Measurements from ENCODE around the gene ETV6. TPM values are rescaled to one million over a fixed set of nuclear protein-coding genes. Genes with fewer than 3 reads are reported as not detected.

Gene ETV6
- total RNA-seq, 6 experiments from 2014 or later: 7.2 to 28.3 (median 11.0) TPM

- peaks cover 0 to 3% (median 0%) of the 10 kb centered on the region in 4 donors for H3K9me3 ChIP-seq
- WGBS (ENCODE audit: insufficient coverage, low coverage, low lambda C conversion rate, missing lambda C conversion rate): 100% methylated on average over 2 of the region's 8 CpGs
- H3K4me1 ChIP-seq: no peaks in the 10 kb centered on the region
- H3K4me3 ChIP-seq: no peak overlapping the region
- TF ChIP-seq CTCF (IDR thresholded peaks at IDR 0.05) (no peak), POLR2A (IDR thresholded peaks at IDR 0.05) (no peak)
- H3K27ac ChIP-seq: no peak overlapping the region
- H3K27me3 ChIP-seq: no peaks in the 10 kb centered on the region
- intact Hi-C loops (cut with DNase I): no loop called here
- ATAC-seq (no peak), DNase-seq (no peak)
- H3K36me3 ChIP-seq: peaks cover 0 to 24% (median 2%) of the 10 kb centered on the region in 4 donors
These were observed 220.6 kb downstream of the ETV6 start for GRCh38 chr12:11870041-11870451.

- intact Hi-C loops (cut with DNase I): no loop called here
- no peak for TF ChIP-seq POLR2A (IDR thresholded peaks at IDR 0.05)
- no peak for TF ChIP-seq CTCF (IDR thresholded peaks at IDR 0.05)
- Histone ChIP-seq H3K27me3 (no peaks in the 10 kb centered on the region), H3K9me3 (no peaks in the 10 kb centered on the region), H3K36me3 (peaks cover 0 to 24% (median 2%) of the 10 kb centered on the region in 4 donors), H3K4me3 (no peak overlapping the region), H3K4me1 (no peaks in the 10 kb centered on the region), H3K27ac (no peak overlapping the region)
- DNase-seq (no peak), ATAC-seq (no peak)
- WGBS (ENCODE audit: insufficient coverage, low coverage, low lambda C conversion rate, missing lambda C conversion rate): 100% methylated on average over 1 of the region's 4 CpGs
These were observed 222.6 kb downstream of the ETV6 start for GRCh38 chr12:11872055-11872454.

- no peak overlapping the region for H3K27ac ChIP-seq
- H3K27me3 ChIP-seq: no peaks in the 10 kb centered on the region
- 61% methylated on average over 3 of the region's 3 CpGs for WGBS (ENCODE audit: insufficient coverage, low coverage, low lambda C conversion rate, missing lambda C conversion rate)
- DNase-seq: no peak
- peaks cover 0 to 6% (median 0%) of the 10 kb centered on the region in 4 donors for H3K36me3 ChIP-seq
- no peaks in the 10 kb centered on the region for H3K9me3 ChIP-seq
- intact Hi-C loops (cut with DNase I): no loop called here
- ATAC-seq: no peak
- no peak overlapping the region for H3K4me3 ChIP-seq
- H3K4me1 ChIP-seq: no peaks in the 10 kb centered on the region
- no peak for TF ChIP-seq POLR2A (IDR thresholded peaks at IDR 0.05)
- no peak for TF ChIP-seq CTCF (IDR thresholded peaks at IDR 0.05)
These were observed 226.0 kb downstream of the ETV6 start for GRCh38 chr12:11875414-11875935.

- H3K9me3 ChIP-seq: no peaks in the 10 kb centered on the region
- no peaks in the 10 kb centered on the region for H3K27me3 ChIP-seq
- no peak overlapping the region for H3K4me3 ChIP-seq
- 37% methylated on average over 5 of the region's 5 CpGs for WGBS (ENCODE audit: insufficient coverage, low coverage, low lambda C conversion rate, missing lambda C conversion rate)
- H3K4me1 ChIP-seq: no peaks in the 10 kb centered on the region
- H3K27ac ChIP-seq: no peak overlapping the region
- TF ChIP-seq POLR2A (IDR thresholded peaks at IDR 0.05): no peak
- TF ChIP-seq CTCF (IDR thresholded peaks at IDR 0.05): no peak
- DNase-seq (no peak), ATAC-seq (no peak)
- H3K36me3 ChIP-seq: no peaks in the 10 kb centered on the region
- intact Hi-C loops (cut with DNase I): no loop called here
These were observed 226.8 kb downstream of the ETV6 start for GRCh38 chr12:11876307-11876706.

Data from right lobe of liver (tissue), 6 donors.